ENCODE results near the gene ENDOV.

GRCh38 chr17:80456465-80457235 lies 41.7 kb downstream of the ENDOV start:
- TF ChIP-seq CTCF (IDR thresholded peaks at IDR 0.05) (no peak), POLR2A (IDR thresholded peaks at IDR 0.05) (no peak)

All from body of pancreas (tissue), 4 donors.